ENCODE results near the gene FRMD4B. TPM values are rescaled to one million over a fixed set of nuclear protein-coding genes. Genes with fewer than 3 reads are reported as not detected.

FRMD4B gene
- total RNA-seq, 2 experiments from 2014 or later = 8.3 to 8.9 TPM

DNA sequence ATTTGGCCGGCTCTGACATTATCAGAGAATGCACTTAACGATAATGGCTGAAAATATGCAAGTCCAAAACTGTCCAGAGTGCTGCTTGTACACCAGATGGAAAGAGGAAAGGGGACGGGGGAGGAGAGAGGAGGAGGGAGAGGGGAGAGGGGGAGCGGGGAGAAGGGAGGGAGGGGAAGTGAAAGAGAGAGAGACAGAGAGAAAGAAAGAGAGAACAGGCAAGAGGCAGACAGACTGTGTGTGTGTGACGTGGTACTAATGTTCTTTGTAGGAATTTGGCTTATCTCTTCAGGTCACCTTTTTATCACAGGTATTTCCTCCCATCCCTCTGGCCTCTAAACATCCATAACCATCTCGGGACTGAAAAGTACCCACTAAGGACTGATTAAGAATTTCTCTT lies 188.4 kb downstream of the FRMD4B start:
- no peaks in the 10 kb centered on the region for H3K27me3 Mint-ChIP-seq
- H3K4me3 Mint-ChIP-seq = peak overlapping the region; percentile 86
- DNase-seq (no peak), ATAC-seq (ENCODE audit: low read depth) (no peak)
- no peaks in the 10 kb centered on the region for H3K9me3 Mint-ChIP-seq
- peak overlapping the region; percentile 90 for H3K27ac Mint-ChIP-seq
- H3K36me3 Mint-ChIP-seq = peaks cover 28% of the 10 kb centered on the region
- POLR2A ChIA-PET = interaction anchor here (1.1 to 3.4 kb wide), 2 partner anchors 9 to 15 kb away, joined by 5 to 37 read pairs; no protein-coding TSS in a partner anchor
- H3K4me1 Mint-ChIP-seq = peaks cover 50% of the 10 kb centered on the region

DNA sequence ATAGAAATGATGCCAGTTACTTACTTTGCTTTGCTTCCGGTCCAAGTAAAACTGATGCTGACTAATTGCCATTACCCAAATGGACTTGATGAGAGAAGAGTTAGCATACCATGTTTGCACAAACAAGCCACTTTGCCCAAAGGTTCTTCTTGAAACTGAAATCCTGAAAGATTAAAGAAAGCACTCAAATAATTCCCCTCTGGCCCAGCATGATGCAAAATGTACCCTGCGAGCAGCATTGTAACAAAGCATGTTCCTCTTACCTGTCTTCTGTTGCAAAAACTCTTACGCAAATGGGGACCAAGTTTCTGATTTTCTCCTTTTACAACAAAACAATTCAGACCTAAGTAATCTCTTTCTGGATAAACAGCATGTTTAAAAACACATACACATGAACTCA lies 189.0 kb downstream of the FRMD4B start:
- POLR2A ChIA-PET = no interaction called here
- Mint-ChIP-seq H3K4me1 (peaks cover 50% of the 10 kb centered on the region), H3K27ac (peak overlapping the region; percentile 90), H3K9me3 (no peaks in the 10 kb centered on the region), H3K4me3 (peak overlapping the region; percentile 86), H3K27me3 (no peaks in the 10 kb centered on the region), H3K36me3 (peaks cover 33% of the 10 kb centered on the region)
- DNase-seq = no peak
- no peak for ATAC-seq (ENCODE audit: low read depth)

DNA sequence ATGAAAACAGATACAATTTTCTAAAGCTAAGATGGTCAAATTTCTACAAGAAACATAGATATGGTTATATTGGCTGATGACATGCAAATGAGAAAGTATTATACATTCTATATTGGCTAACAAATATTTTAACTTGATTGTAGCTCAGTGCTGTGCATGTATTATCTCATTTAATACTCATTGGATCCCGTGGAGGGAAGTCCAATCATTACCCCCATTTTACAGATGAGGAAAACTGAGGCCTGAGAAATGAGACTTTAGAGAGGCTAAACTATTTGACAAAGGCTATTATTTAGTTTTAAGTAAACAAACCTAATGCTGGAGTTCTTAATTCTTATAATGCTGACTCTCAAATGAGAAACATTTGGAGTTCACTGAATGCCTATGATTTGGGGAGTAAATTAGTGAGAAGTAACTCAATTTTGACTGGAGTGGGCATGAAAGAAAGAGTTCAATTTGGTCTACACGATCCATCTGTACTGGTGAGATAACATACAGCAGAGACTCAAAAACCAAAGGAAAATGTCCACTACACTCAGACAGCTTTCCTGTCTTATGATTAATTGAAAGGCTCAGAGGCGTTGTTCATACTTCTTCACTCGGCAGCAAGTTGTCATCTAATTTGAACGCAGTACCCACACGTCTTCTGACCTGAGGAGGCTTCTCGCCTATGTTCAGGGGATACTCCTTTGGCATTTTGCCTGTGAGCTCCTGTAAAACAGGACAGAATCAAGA lies 191.3 kb downstream of the FRMD4B start:
- no peak overlapping the region for H3K4me3 Mint-ChIP-seq
- no peak for DNase-seq
- no peak for ATAC-seq (ENCODE audit: low read depth)
- no peaks in the 10 kb centered on the region for H3K27me3 Mint-ChIP-seq
- H3K36me3 Mint-ChIP-seq = peaks cover 47% of the 10 kb centered on the region
- POLR2A ChIA-PET = no interaction called here
- no peak overlapping the region for H3K27ac Mint-ChIP-seq
- H3K9me3 Mint-ChIP-seq = no peaks in the 10 kb centered on the region
- peaks cover 41% of the 10 kb centered on the region for H3K4me1 Mint-ChIP-seq

DNA sequence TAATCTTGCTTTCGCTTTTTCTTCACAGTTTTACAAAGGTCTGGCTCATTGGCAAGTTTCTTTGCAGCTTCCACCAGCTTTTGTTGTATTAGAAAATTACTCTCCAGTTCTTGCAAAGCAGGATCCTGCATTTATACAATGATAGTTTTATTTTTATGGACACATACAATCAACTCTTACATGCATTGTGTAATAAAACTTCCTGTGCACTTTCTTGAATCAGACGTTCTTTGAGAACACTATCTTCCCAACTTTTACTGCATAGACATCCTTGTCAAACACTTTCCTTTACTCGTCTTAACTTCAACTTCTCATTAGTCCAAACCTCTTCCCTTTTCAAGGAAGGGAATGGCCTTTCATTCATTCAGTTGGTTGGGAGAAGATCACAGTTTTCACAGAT lies 192.1 kb downstream of the FRMD4B start:
- H3K4me3 Mint-ChIP-seq = no peak overlapping the region
- no peaks in the 10 kb centered on the region for H3K9me3 Mint-ChIP-seq
- DNase-seq (no peak), ATAC-seq (ENCODE audit: low read depth) (no peak)
- peaks cover 34% of the 10 kb centered on the region for H3K4me1 Mint-ChIP-seq
- POLR2A ChIA-PET = no interaction called here
- H3K27me3 Mint-ChIP-seq = no peaks in the 10 kb centered on the region
- H3K27ac Mint-ChIP-seq = no peak overlapping the region
- H3K36me3 Mint-ChIP-seq = peaks cover 47% of the 10 kb centered on the region

- POLR2A ChIA-PET = no interaction called here
These were observed 194.4 kb downstream of the FRMD4B start for GRCh38 chr3:69191516-69191915.

DNA sequence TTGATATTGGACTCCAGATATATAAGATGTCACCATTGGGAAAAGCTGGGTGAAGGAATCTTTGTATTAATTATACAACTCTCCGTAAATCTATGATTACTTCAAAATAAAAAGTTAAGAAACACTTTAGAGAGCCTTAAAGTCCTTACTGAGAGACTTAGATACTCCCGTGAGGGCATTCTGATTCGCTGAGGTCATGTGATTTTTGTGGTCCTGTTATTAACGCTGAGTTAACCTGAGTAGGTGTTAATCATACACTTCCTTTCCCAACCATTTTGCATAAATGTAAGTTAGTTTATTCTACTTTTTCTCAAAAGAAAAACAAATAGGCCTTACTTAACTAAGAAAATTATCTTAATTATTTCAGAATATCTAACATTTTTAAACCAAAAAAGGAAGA lies 196.4 kb downstream of the FRMD4B start:
- POLR2A ChIA-PET = no interaction called here
- Mint-ChIP-seq H3K4me1 (peaks cover 10% of the 10 kb centered on the region), H3K36me3 (peaks cover 41% of the 10 kb centered on the region), H3K4me3 (no peak overlapping the region), H3K27me3 (no peaks in the 10 kb centered on the region), H3K9me3 (no peaks in the 10 kb centered on the region), H3K27ac (no peak overlapping the region)
- ATAC-seq (ENCODE audit: low read depth) = no peak
- DNase-seq = no peak

More at GRCh38 chr3:69191516-69191915, 194.4 kb downstream of the FRMD4B start:
- Mint-ChIP-seq H3K27me3 (no peaks in the 10 kb centered on the region), H3K27ac (no peak overlapping the region), H3K36me3 (peaks cover 45% of the 10 kb centered on the region), H3K4me1 (peaks cover 15% of the 10 kb centered on the region), H3K9me3 (no peaks in the 10 kb centered on the region), H3K4me3 (no peak overlapping the region)
- DNase-seq (no peak), ATAC-seq (ENCODE audit: low read depth) (no peak)

DNA sequence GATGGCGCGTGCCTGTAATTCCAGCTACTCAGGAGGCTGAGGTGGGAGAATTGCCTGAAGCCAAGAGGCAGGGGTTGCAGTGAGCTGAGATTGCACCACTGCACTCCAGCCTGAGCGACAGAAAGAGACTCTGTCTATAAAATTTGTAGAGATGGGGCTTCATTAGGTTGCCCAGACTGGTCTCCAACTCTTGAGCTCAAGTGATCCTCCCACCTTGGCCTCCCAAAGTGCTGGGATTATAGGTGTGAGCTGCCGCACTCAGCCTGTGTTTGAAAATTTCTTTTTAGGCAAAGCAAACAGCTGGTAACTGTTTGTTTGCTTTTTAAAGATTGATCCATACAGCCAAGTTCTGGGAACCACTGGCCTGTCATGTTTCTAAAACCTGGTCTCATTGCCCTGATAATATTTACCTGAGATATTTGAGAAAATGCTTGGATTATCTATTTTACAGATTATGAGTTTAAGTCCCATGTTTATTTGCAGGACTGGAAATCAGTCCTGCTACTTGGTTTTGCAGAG lies 199.3 kb downstream of the FRMD4B start:
- no peaks in the 10 kb centered on the region for H3K27me3 Mint-ChIP-seq
- POLR2A ChIA-PET = no interaction called here

DNA sequence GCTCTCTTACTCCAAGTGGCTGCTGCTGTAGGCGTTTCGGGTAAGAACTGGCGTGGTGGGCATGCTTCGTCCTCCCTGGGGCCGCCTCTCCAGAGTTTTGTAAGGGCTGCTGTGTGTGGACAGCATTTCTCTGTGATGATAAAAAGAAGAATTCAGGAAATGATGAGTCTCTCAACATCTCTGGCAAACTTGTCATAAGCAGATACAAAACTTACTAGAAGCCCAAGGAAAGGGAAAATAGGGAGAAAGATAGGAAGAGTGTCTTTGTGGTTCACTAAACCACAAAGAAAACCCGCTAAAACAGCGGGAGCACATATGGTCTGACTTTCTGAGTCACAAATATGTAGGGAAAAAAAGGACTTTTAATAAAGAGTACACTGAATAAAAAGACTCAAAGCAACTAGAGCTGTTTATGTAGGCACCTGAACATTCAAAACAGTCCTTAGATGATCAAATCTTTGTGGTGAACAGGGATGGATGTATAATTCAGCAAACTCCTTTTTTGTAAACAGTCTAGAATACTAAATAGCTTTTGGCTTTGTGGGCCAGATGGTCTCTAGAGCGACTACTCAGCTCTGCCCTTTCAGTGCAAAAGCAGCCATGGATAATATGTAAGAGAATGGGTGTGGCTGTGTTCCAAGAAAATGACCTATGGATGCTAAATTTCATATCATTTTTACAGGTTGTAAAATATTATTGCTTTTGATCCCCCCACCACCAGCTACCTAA lies 203.1 kb downstream of the FRMD4B start:
- Mint-ChIP-seq H3K4me1 (peaks cover 13% of the 10 kb centered on the region), H3K27me3 (no peaks in the 10 kb centered on the region), H3K27ac (no peak overlapping the region), H3K36me3 (peaks cover 41% of the 10 kb centered on the region), H3K4me3 (no peak overlapping the region), H3K9me3 (no peaks in the 10 kb centered on the region)
- no peak for DNase-seq
- no peak for ATAC-seq (ENCODE audit: low read depth)
- POLR2A ChIA-PET = no interaction called here

More for the DNA sequence above, 199.3 kb downstream of the FRMD4B start:
- no peak for ATAC-seq (ENCODE audit: low read depth)
- Mint-ChIP-seq H3K9me3 (no peaks in the 10 kb centered on the region), H3K4me1 (peaks cover 5% of the 10 kb centered on the region), H3K4me3 (no peak overlapping the region), H3K27ac (no peak overlapping the region), H3K36me3 (peaks cover 35% of the 10 kb centered on the region)
- no peak for DNase-seq

DNA sequence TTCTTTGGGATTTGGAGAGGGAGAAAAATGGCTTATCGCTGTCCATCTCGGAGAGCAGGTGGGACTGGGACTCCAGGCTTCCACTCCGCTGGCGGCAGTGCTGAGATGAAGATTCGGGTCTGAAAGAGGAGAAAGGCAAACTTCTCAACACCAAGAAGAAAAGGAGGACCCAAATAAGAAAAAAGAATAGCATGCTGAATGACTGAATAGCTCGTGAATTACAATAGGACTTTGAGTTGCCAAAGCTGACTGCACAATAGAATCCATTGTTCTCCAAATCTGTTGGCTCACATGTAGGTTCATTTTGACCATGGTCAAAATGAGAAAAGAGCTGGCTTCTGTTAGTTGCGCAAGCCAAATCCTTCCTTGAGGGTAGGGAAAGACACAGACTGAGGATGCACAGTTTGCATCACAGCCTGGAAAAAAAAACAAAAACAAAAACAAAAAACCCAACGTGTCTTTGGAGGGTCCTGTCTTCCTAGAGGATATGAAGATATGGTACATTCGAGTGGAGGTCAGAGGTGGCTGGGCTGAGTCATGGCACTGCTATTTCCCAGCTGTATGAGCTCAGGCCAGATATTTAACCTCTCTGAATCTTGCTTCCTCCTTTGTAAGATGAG lies 204.2 kb downstream of the FRMD4B start:
- H3K9me3 Mint-ChIP-seq = no peaks in the 10 kb centered on the region
- H3K4me1 Mint-ChIP-seq = peaks cover 13% of the 10 kb centered on the region
- H3K36me3 Mint-ChIP-seq = peaks cover 41% of the 10 kb centered on the region
- DNase-seq (no peak), ATAC-seq (ENCODE audit: low read depth) (no peak)
- no peaks in the 10 kb centered on the region for H3K27me3 Mint-ChIP-seq
- no peak overlapping the region for H3K4me3 Mint-ChIP-seq
- no peak overlapping the region for H3K27ac Mint-ChIP-seq
- POLR2A ChIA-PET = no interaction called here

- peaks cover 13% of the 10 kb centered on the region for H3K4me1 Mint-ChIP-seq
- H3K4me3 Mint-ChIP-seq = no peak overlapping the region
- no peaks in the 10 kb centered on the region for H3K27me3 Mint-ChIP-seq
- H3K9me3 Mint-ChIP-seq = no peaks in the 10 kb centered on the region
- no peak overlapping the region for H3K27ac Mint-ChIP-seq
- no peak for DNase-seq
- ATAC-seq (ENCODE audit: low read depth) = no peak
- POLR2A ChIA-PET = no interaction called here
- H3K36me3 Mint-ChIP-seq = peaks cover 44% of the 10 kb centered on the region
These were observed 204.9 kb downstream of the FRMD4B start for GRCh38 chr3:69180869-69181591.

- Mint-ChIP-seq H3K4me1 (peaks cover 14% of the 10 kb centered on the region), H3K9me3 (no peaks in the 10 kb centered on the region), H3K4me3 (no peak overlapping the region), H3K27ac (no peak overlapping the region), H3K36me3 (peaks cover 44% of the 10 kb centered on the region), H3K27me3 (no peaks in the 10 kb centered on the region)
- no peak for ATAC-seq (ENCODE audit: low read depth)
- POLR2A ChIA-PET = no interaction called here
- no peak for DNase-seq
These were observed 206.0 kb downstream of the FRMD4B start for GRCh38 chr3:69179740-69180372.

- H3K27ac Mint-ChIP-seq = no peak overlapping the region
- H3K4me3 Mint-ChIP-seq = no peak overlapping the region
- no peak for DNase-seq
- no peaks in the 10 kb centered on the region for H3K27me3 Mint-ChIP-seq
- ATAC-seq (ENCODE audit: low read depth) = no peak
- peaks cover 43% of the 10 kb centered on the region for H3K36me3 Mint-ChIP-seq
- H3K4me1 Mint-ChIP-seq = peaks cover 14% of the 10 kb centered on the region
- POLR2A ChIA-PET = interaction anchor here (0.6 kb wide), 1 partner anchor 10 kb away, joined by 7 read pairs; no protein-coding TSS in a partner anchor
- no peaks in the 10 kb centered on the region for H3K9me3 Mint-ChIP-seq
These were observed 206.8 kb downstream of the FRMD4B start for GRCh38 chr3:69178838-69179739.

Measured in activated naive CD8-positive, alpha-beta T cell treated with anti-CD3 and anti-CD28 coated beads, Interleukin-2, amount 10 ng/mL, durations not matched to agents 7 days and 5 days (primary cell).